ENCODE measurements around the gene C4orf50. TPM values are rescaled to one million over a fixed set of nuclear protein-coding genes. Genes with fewer than 3 reads are reported as not detected.

C4orf50 gene
- total RNA-seq, 1 donor from 2014 or later: not detected

GRCh38 chr4:5908876-5909427, 109.3 kb downstream of the C4orf50 start:
- CTCF ChIA-PET: no interaction called here
- intact Hi-C loops (cut with micrococcal nuclease): no loop called here
- H3K9me3 Mint-ChIP-seq: peaks cover 18% of the 10 kb centered on the region
- POLR2A ChIA-PET: no interaction called here
- no peak for TF ChIP-seq CTCF (IDR thresholded peaks at IDR 0.05)
- ATAC-seq (ENCODE audit: low read depth) (no peak), DNase-seq (no peak)
- no peaks in the 10 kb centered on the region for H3K36me3 Mint-ChIP-seq (ENCODE audit: low read depth)
- no peak overlapping the region for H3K4me3 Mint-ChIP-seq
- H3K27me3 Mint-ChIP-seq: peaks cover 11% of the 10 kb centered on the region
- H3K4me1 Mint-ChIP-seq: no peaks in the 10 kb centered on the region
- H3K27ac Mint-ChIP-seq: no peak overlapping the region

- ChIA-PET POLR2A (no interaction called here), CTCF (no interaction called here)
- DNase-seq: no peak
- Mint-ChIP-seq H3K27me3 (peaks cover 6% of the 10 kb centered on the region), H3K4me3 (no peak overlapping the region), H3K27ac (no peak overlapping the region), H3K9me3 (peaks cover 13% of the 10 kb centered on the region), H3K36me3 (ENCODE audit: low read depth) (no peaks in the 10 kb centered on the region), H3K4me1 (no peaks in the 10 kb centered on the region)
- intact Hi-C loops (cut with micrococcal nuclease): no loop called here
- TF ChIP-seq CTCF (IDR thresholded peaks at IDR 0.05): no peak
- ATAC-seq (ENCODE audit: low read depth): no peak
These were observed 112.0 kb downstream of the C4orf50 start for GRCh38 chr4:5906191-5906590.

- DNase-seq (no peak), ATAC-seq (ENCODE audit: low read depth) (no peak)
- Mint-ChIP-seq H3K36me3 (ENCODE audit: low read depth) (no peaks in the 10 kb centered on the region), H3K27ac (no peak overlapping the region), H3K9me3 (peaks cover 11% of the 10 kb centered on the region), H3K4me1 (no peaks in the 10 kb centered on the region), H3K27me3 (peaks cover 7% of the 10 kb centered on the region), H3K4me3 (no peak overlapping the region)
- ChIA-PET CTCF (no interaction called here), POLR2A (no interaction called here)
- TF ChIP-seq CTCF (IDR thresholded peaks at IDR 0.05): no peak
- intact Hi-C loops (cut with micrococcal nuclease): no loop called here
These were observed 112.5 kb downstream of the C4orf50 start for GRCh38 chr4:5905714-5906113.

- no peak overlapping the region for H3K4me3 Mint-ChIP-seq
- no peaks in the 10 kb centered on the region for H3K36me3 Mint-ChIP-seq (ENCODE audit: low read depth)
- TF ChIP-seq CTCF (IDR thresholded peaks at IDR 0.05): no peak
- CTCF ChIA-PET: no interaction called here
- peaks cover 4% of the 10 kb centered on the region for H3K9me3 Mint-ChIP-seq
- POLR2A ChIA-PET: no interaction called here
- intact Hi-C loops (cut with micrococcal nuclease): no loop called here
- H3K27me3 Mint-ChIP-seq: peaks cover 7% of the 10 kb centered on the region
- H3K27ac Mint-ChIP-seq: no peak overlapping the region
- DNase-seq (no peak), ATAC-seq (ENCODE audit: low read depth) (no peak)
- H3K4me1 Mint-ChIP-seq: no peaks in the 10 kb centered on the region
These were observed 117.4 kb downstream of the C4orf50 start for GRCh38 chr4:5900844-5901243.

GRCh38 chr4:5899881-5900280, 118.3 kb downstream of the C4orf50 start:
- H3K4me1 Mint-ChIP-seq: no peaks in the 10 kb centered on the region

More at GRCh38 chr4:5899881-5900280, 118.3 kb downstream of the C4orf50 start:
- no peak for DNase-seq
- H3K27ac Mint-ChIP-seq: no peak overlapping the region
- intact Hi-C loops (cut with micrococcal nuclease): no loop called here
- H3K36me3 Mint-ChIP-seq (ENCODE audit: low read depth): no peaks in the 10 kb centered on the region
- no peak overlapping the region for H3K4me3 Mint-ChIP-seq
- ChIA-PET POLR2A (no interaction called here), CTCF (no interaction called here)
- no peak for ATAC-seq (ENCODE audit: low read depth)
- TF ChIP-seq CTCF (IDR thresholded peaks at IDR 0.05): no peak
- peaks cover 4% of the 10 kb centered on the region for H3K9me3 Mint-ChIP-seq
- peaks cover 9% of the 10 kb centered on the region for H3K27me3 Mint-ChIP-seq
